WI38 (cell line): ENCODE measurements around the gene OSBPL7.

ENCODE experiments used
- H3K4me3 ChIP-seq: 2 replicates; pipeline ENCODE4 v1.5.1; 2011; ENCODE audit warnings: low read depth, mild to moderate bottlenecking, control low read depth, low read length
- CTCF ChIP-seq: IDR thresholded peaks from 2 replicates; pipeline ENCODE4 v1.5.1; 2012; ENCODE audit warnings: low read depth, mild to moderate bottlenecking, control low read depth, low read length

Gene OSBPL7

GRCh38 chr17:47760409-47761140 lies 61.0 kb downstream of the OSBPL7 start:
- H3K4me3 ChIP-seq, result no peak overlapping the region
- no peak for TF ChIP-seq CTCF

GRCh38 chr17:47757386-47757785 lies 64.2 kb downstream of the OSBPL7 start:
- H3K4me3 ChIP-seq, result no peak overlapping the region
- no peak for TF ChIP-seq CTCF
